Gastroesophageal sphincter (tissue), 4 donors: Measurements from ENCODE around the gene NUP210. TPM values are rescaled to one million over a fixed set of nuclear protein-coding genes. Genes with fewer than 3 reads are reported as not detected.

Experiments used
- ATAC-seq: fragments of 150-250 bp; one replicate; pipeline ENCODE4 v1.9.1; 2016; ENCODE audit warnings: mild to moderate bottlenecking, moderate library complexity
- H3K27ac ChIP-seq, 4 donors: fragments of 200-600 bp; sonication (generic) in 3 of 4; 1 replicate in 3 of 4; 2 replicates in 1 of 4; pipeline ENCODE4 v1.5.1; 2016 to 2019
- H3K27me3 ChIP-seq: fragments of 200-600 bp; sonication (generic); one replicate; pipeline ENCODE4 v1.5.1; 2019
- H3K36me3 ChIP-seq, 2 donors: fragments of 200-600 bp; sonication (generic); one replicate each; pipeline ENCODE4 v1.5.1; 2019; ENCODE audit warnings: control low read depth in 1 of 2
- H3K4me1 ChIP-seq, 3 donors: fragments of 200-600 bp; sonication (generic); 1 replicate in 2 of 3; 2 replicates in 1 of 3; pipeline ENCODE4 v1.5.1; 2016 to 2019; ENCODE audit warnings: control low read depth in 2 of 3
- H3K4me3 ChIP-seq, 2 donors: fragments of 200-600 bp; sonication (generic); one replicate each; pipeline ENCODE4 v1.5.1; 2019; ENCODE audit warnings: mild to moderate bottlenecking in 1 of 2, moderate library complexity in 1 of 2
- H3K9me3 ChIP-seq, 3 donors: fragments of 200-600 bp; sonication (generic); one replicate each; pipeline ENCODE4 v1.5.1; 2017 to 2019; ENCODE audit warnings: control low read depth in 2 of 3
- CTCF ChIP-seq, 4 experiments: fragments of 200-600 bp in 2 of 4; fragments of 450-650 bp in 2 of 4; sonication (generic) in 1 of 4; IDR thresholded peaks; one replicate each; pipeline ENCODE4 v1.5.1; 2017 to 2019; ENCODE audit warnings: antibody characterized with exemption in 4 of 4, mild to moderate bottlenecking in 2 of 4, moderate library complexity in 2 of 4
- EP300 ChIP-seq: sonication (generic); formaldehyde crosslinking; IDR thresholded peaks from one replicate; pipeline ENCODE4 v1.6.1; 2017; ENCODE audit warnings: antibody characterized with exemption, mild to moderate bottlenecking
- POLR2A ChIP-seq, 2 donors: fragments of 450-650 bp; IDR thresholded peaks; one replicate each; pipeline ENCODE4 v1.6.1; 2017; ENCODE audit warnings: antibody characterized with exemption in 2 of 2, mild to moderate bottlenecking in 2 of 2, moderate library complexity in 1 of 2
- POLR2AphosphoS5 ChIP-seq: sonication (generic); formaldehyde crosslinking; IDR thresholded peaks from one replicate; pipeline ENCODE4 v1.6.1; 2017; ENCODE audit warnings: antibody characterized with exemption
- WGBS, 2 donors: methylation state at CpG; one replicate each; pipeline ENCODE4 v1.1.5; 2018; ENCODE audit warnings: low coverage in 1 of 2; 5-methylcytosine and 5-hydroxymethylcytosine counted together
- total RNA-seq, 4 donors: library from RNA; depleted of rRNA; stranded (reverse); fragments of >200 nt; gene quantifications; one replicate each; pipeline ENCODE4 v1.1.0, GENCODE V29; 2016

NUP210 gene
- total RNA-seq, 4 donors from 2014 or later: 3.0 to 6.2 (median 4.5) TPM

DNA sequence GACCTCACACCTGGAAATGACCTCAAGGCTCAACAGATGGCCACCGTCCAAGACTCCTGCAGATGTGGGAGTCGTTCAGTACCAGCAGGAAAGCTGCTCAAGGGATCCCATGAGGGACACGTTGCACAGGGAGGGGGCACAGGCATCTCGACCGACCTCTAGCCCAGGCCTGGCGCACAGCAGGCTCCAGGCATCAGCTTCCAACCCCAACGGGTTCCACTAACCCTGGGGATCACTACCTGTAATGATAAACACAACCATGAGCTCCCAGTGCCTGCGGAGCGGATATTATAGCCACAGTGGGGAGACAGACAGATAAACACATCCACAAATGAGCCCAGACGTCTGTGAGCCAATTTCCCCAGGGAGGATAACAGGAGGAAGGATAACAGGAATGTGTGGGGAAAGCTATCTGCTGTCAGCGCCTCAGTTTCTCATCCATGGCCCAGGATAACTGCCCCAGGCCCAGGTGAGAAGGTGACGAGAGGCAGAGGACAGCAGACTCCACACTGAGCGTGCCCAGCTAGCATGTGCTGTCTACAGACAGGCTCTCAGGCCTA lies 19.9 kb downstream of the NUP210 start:
- H3K36me3 ChIP-seq: peaks cover 0 to 43% of the 10 kb centered on the region in 2 donors
- no peaks in the 10 kb centered on the region for H3K27me3 ChIP-seq
- H3K9me3 ChIP-seq: peaks cover 0 to 10% (median 0%) of the 10 kb centered on the region in 3 donors
- TF ChIP-seq POLR2AphosphoS5 (no peak), CTCF (IDR thresholded peaks at IDR 0.05) (no peak), POLR2A (IDR thresholded peaks at IDR 0.05) (no peak), EP300 (no peak)
- 0 to 100% methylated on average over 1 to 2 of the region's 13 CpGs for WGBS, 2 donors
- no peak for ATAC-seq
- no peaks in the 10 kb centered on the region for H3K4me1 ChIP-seq
- no peak overlapping the region for H3K27ac ChIP-seq
- no peak overlapping the region for H3K4me3 ChIP-seq

GRCh38 chr3:13399603-13400002 lies 20.5 kb downstream of the NUP210 start:
- ATAC-seq: no peak
- Histone ChIP-seq H3K4me1 (no peaks in the 10 kb centered on the region), H3K36me3 (peaks cover 0 to 48% of the 10 kb centered on the region in 2 donors), H3K27ac (no peak overlapping the region), H3K4me3 (no peak overlapping the region), H3K27me3 (no peaks in the 10 kb centered on the region), H3K9me3 (peaks cover 0 to 10% (median 0%) of the 10 kb centered on the region in 3 donors)
- TF ChIP-seq POLR2AphosphoS5 (no peak), EP300 (no peak), POLR2A (IDR thresholded peaks at IDR 0.05) (no peak), CTCF (IDR thresholded peaks at IDR 0.05) (no peak)
- WGBS, 2 donors: 60 to 86% methylated on average over 1 to 3 of the region's 12 CpGs

- Histone ChIP-seq H3K27me3 (no peaks in the 10 kb centered on the region), H3K4me1 (no peaks in the 10 kb centered on the region), H3K4me3 (no peak overlapping the region), H3K9me3 (no peaks in the 10 kb centered on the region), H3K27ac (no peak overlapping the region), H3K36me3 (peaks cover 0 to 68% of the 10 kb centered on the region in 2 donors)
- no peak for ATAC-seq
- TF ChIP-seq EP300: no peak
- TF ChIP-seq CTCF (IDR thresholded peaks at IDR 0.05): no peak
- no peak for TF ChIP-seq POLR2AphosphoS5
- no peak for TF ChIP-seq POLR2A (IDR thresholded peaks at IDR 0.05)
- 40 to 60% methylated on average over 1 to 2 of the region's 8 CpGs for WGBS, 2 donors
These were observed 22.8 kb downstream of the NUP210 start for GRCh38 chr3:13397316-13397715.

GRCh38 chr3:13394363-13394762 lies 25.8 kb downstream of the NUP210 start:
- Histone ChIP-seq H3K4me1 (no peaks in the 10 kb centered on the region), H3K27me3 (no peaks in the 10 kb centered on the region), H3K27ac (no peak overlapping the region), H3K9me3 (no peaks in the 10 kb centered on the region), H3K4me3 (no peak overlapping the region), H3K36me3 (peaks cover 0 to 91% of the 10 kb centered on the region in 2 donors)
- 100% methylated on average over 1 to 2 of the region's 4 CpGs for WGBS, 2 donors
- no peak for ATAC-seq
- TF ChIP-seq EP300 (no peak), CTCF (IDR thresholded peaks at IDR 0.05) (no peak), POLR2AphosphoS5 (no peak), POLR2A (IDR thresholded peaks at IDR 0.05) (no peak)
